Psoas muscle (tissue), 8 donors: ENCODE results near the gene TSHR. TPM values are rescaled to one million over a fixed set of nuclear protein-coding genes. Genes with fewer than 3 reads are reported as not detected.
"Not testable (repeated sequence)": the region's sequence is repeated elsewhere in the genome, so short reads cannot be mapped to it uniquely, and the experiment has no call there.

ENCODE experiments used
- ATAC-seq, 4 donors: fragments of 200-7000 bp; cut with Tn5 transposase; one replicate each; pipeline ENCODE4 v1.9.1; 2020; ENCODE audit warnings: moderate library complexity in 3 of 4, mild to moderate bottlenecking in 2 of 4
- DNase-seq, 2 donors: peaks; one replicate each; pipeline ENCODE4 v3.0.0-alpha.2; 2020
- H3K27ac ChIP-seq: fragments of 200-600 bp; one replicate; pipeline ENCODE4 v1.8.0; 2022
- H3K27me3 ChIP-seq, 3 donors: fragments of 200-600 bp in 1 of 3; one replicate each; pipeline versions ENCODE4 v1.6.1 to v1.8.0; 2013 to 2022; ENCODE audit warnings: low read length in 2 of 3, mild to moderate bottlenecking in 2 of 3, moderate library complexity in 1 of 3; ENCODE audit not compliant: insufficient read depth in 3 of 3
- H3K36me3 ChIP-seq, 2 donors: fragments of 200-600 bp in 1 of 2; one replicate each; pipeline versions ENCODE4 v1.6.1 to v1.8.0; 2013 to 2022; ENCODE audit warnings: low read depth in 1 of 2, mild to moderate bottlenecking in 1 of 2, moderate library complexity in 1 of 2; ENCODE audit not compliant: insufficient read depth in 1 of 2
- H3K4me1 ChIP-seq: fragments of 200-600 bp; one replicate; pipeline ENCODE4 v1.8.0; 2022
- H3K4me3 ChIP-seq: fragments of 200-600 bp; one replicate; pipeline ENCODE4 v1.8.0; 2022; ENCODE audit warnings: mild to moderate bottlenecking
- H3K9me3 ChIP-seq: fragments of 200-600 bp; one replicate; pipeline ENCODE4 v1.8.0; 2022
- WGBS, 3 donors: extraction: QIAGEN DNeasy Blood & Tissue Kit; methylation state at CpG; one replicate each; pipeline versions ENCODE4 v1.1.6 to v1.1.7; 2013; 5-methylcytosine and 5-hydroxymethylcytosine counted together
- intact Hi-C, 2 donors: fragments of 100-400 bp; cut with DNase I; formaldehyde crosslinking; loops; one replicate each; pipeline versions ENCODE4 v1.11.0 to v1.14.2; 2022
- polyA plus RNA-seq, 3 donors: library from polyadenylated mRNA; stranded (reverse); fragments of 200-250 nt; gene quantifications; one replicate each; pipeline ENCODE4 v1.2.3, GENCODE V29; 2013
- total RNA-seq, 4 donors: library from RNA; stranded (reverse); fragmentation: NEBNext Ultra II Directional in 2 of 4; extraction: Animal tissue kit (Norgen Biotek cat#: 25700) in 2 of 4; gene quantifications; one replicate each; pipeline versions ENCODE4 v1.2.1 to v1.2.4, GENCODE V29; 2021 to 2023
- TF ChIP-seq, protein P1 (sequence below): fragments of 200-600 bp; IDR thresholded peaks from one replicate; pipeline ENCODE4 v1.8.0; 2022; ENCODE audit warnings: antibody characterized with exemption
- donor health status: healthy with polysubstance abuse.
- donor health status: DM: no; HTN: no; CAD: no; lungs with moderate emphysema.
- donor health status: Bipolar disorder and iron deficiency.
- donor health status: healthy.
- donor health status: DM: yes; HTN: yes; CAD: no.
- donor health status: DM: no; HTN: no; CAD: no.
- donor health status: DM: no; HTN: no; CAD: no.
- donor health status: DM: yes; HTN: yes; CAD: no.

TSHR gene
- total and polyA plus RNA-seq, 7 donors: 0.01 to 0.60 (median 0.12) TPM; not detected in 2

GRCh38 chr14:81110186-81110585, 154.8 kb downstream of the TSHR start:
- Histone ChIP-seq H3K27me3 (no peaks in the 10 kb centered on the region), H3K27ac (no peak overlapping the region), H3K4me1 (no peaks in the 10 kb centered on the region), H3K36me3 (no peaks in the 10 kb centered on the region), H3K9me3 (no peaks in the 10 kb centered on the region), H3K4me3 (no peak overlapping the region)
- TF ChIP-seq, protein P1, sequence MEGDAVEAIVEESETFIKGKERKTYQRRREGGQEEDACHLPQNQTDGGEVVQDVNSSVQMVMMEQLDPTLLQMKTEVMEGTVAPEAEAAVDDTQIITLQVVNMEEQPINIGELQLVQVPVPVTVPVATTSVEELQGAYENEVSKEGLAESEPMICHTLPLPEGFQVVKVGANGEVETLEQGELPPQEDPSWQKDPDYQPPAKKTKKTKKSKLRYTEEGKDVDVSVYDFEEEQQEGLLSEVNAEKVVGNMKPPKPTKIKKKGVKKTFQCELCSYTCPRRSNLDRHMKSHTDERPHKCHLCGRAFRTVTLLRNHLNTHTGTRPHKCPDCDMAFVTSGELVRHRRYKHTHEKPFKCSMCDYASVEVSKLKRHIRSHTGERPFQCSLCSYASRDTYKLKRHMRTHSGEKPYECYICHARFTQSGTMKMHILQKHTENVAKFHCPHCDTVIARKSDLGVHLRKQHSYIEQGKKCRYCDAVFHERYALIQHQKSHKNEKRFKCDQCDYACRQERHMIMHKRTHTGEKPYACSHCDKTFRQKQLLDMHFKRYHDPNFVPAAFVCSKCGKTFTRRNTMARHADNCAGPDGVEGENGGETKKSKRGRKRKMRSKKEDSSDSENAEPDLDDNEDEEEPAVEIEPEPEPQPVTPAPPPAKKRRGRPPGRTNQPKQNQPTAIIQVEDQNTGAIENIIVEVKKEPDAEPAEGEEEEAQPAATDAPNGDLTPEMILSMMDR: no peak
- DNase-seq (no peak), ATAC-seq (no peak)
- WGBS, 3 donors: 81 to 92% (median 82%) methylated on average over 2 of the region's 2 CpGs
- intact Hi-C loops: no loop called here

GRCh38 chr14:81113176-81113575, 157.8 kb downstream of the TSHR start:
- no peak for ATAC-seq
- WGBS, 3 donors: 72 to 75% (median 72%) methylated on average over 2 of the region's 2 CpGs
- no peaks in the 10 kb centered on the region for H3K9me3 ChIP-seq
- H3K27ac ChIP-seq: no peak overlapping the region
- no peaks in the 10 kb centered on the region for H3K36me3 ChIP-seq
- TF ChIP-seq, protein P1: no peak
- intact Hi-C loops: no loop called here
- no peak overlapping the region for H3K4me3 ChIP-seq
- H3K4me1 ChIP-seq: no peaks in the 10 kb centered on the region
- H3K27me3 ChIP-seq: no peaks in the 10 kb centered on the region
- no peak for DNase-seq

GRCh38 chr14:81113945-81114820, 158.8 kb downstream of the TSHR start:
- DNase-seq, H3K27ac ChIP-seq, intact Hi-C loops, ATAC-seq, H3K27me3 ChIP-seq, H3K36me3 ChIP-seq, H3K4me3 ChIP-seq, H3K4me1 ChIP-seq, H3K9me3 ChIP-seq: not testable (repeated sequence)
- 85 to 92% (median 87%) methylated on average over 31 to 34 of the region's 34 CpGs for WGBS, 3 donors

DNA sequence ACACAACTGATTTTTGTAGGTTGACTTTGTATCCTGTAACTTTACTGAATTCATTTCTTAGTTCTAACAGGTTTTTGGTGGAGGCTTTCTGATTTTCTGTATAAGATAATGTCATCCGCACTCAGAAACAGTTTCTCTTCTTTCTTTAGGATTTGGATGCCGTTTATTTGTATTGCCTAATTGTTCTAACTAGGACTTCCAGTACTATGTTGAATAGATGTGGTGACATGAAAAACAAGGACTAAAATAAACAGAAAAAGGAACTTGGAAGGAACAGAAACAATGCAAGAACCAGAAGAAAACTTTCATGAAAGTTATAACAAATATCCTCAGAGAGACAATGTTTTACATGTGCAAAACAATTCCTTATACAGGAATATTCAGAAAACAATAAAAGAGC, 165.1 kb downstream of the TSHR start:
- Histone ChIP-seq H3K27me3 (no peaks in the 10 kb centered on the region), H3K4me3 (no peak overlapping the region), H3K27ac (no peak overlapping the region), H3K36me3 (no peaks in the 10 kb centered on the region), H3K4me1 (no peaks in the 10 kb centered on the region), H3K9me3 (no peaks in the 10 kb centered on the region)
- intact Hi-C loops: no loop called here
- DNase-seq (no peak), ATAC-seq (no peak)
- TF ChIP-seq, protein P1: no peak
- WGBS, 3 donors: 69 to 85% (median 81%) methylated on average over 2 of the region's 2 CpGs

- no peaks in the 10 kb centered on the region for H3K4me1 ChIP-seq
- ATAC-seq: no peak
- WGBS, 3 donors: 90 to 92% (median 92%) methylated on average over 3 of the region's 3 CpGs
These were observed 166.9 kb downstream of the TSHR start for GRCh38 chr14:81122326-81122725.

More at GRCh38 chr14:81122326-81122725, 166.9 kb downstream of the TSHR start:
- intact Hi-C loops: no loop called here
- no peak for DNase-seq
- TF ChIP-seq, protein P1: no peak
- no peaks in the 10 kb centered on the region for H3K9me3 ChIP-seq
- no peak overlapping the region for H3K27ac ChIP-seq
- H3K4me3 ChIP-seq: no peak overlapping the region
- no peaks in the 10 kb centered on the region for H3K27me3 ChIP-seq
- H3K36me3 ChIP-seq: no peaks in the 10 kb centered on the region
